ENCODE measurements around the gene SLC1A6.

- TF ChIP-seq EZH2 (IDR thresholded peaks at IDR 0.05; ENCODE audit: low read length, missing control alignments), result no peak
- no peak for TF ChIP-seq CTCF (conservative IDR thresholded peaks at IDR 0.05 in 1 of 2, IDR thresholded peaks at IDR 0.05 in 1 of 2; ENCODE audit: low read depth in 1 of 2, low read length in 2 of 2)
These were observed 34.9 kb upstream of the SLC1A6 start for GRCh38 chr19:15014579-15014978.
